HG03135 (cell line): ENCODE measurements around the gene CASP9.
"Not testable (repeated sequence)": the region's sequence is repeated elsewhere in the genome, so short reads cannot be mapped to it uniquely, and the experiment has no call there.

Source experiments
- ATAC-seq: cut with Tn5 transposase; IDR thresholded peaks from one replicate; pipeline ENCODE4 v1.9.1; 2021; ENCODE audit warnings: mild to moderate bottlenecking, moderate library complexity; ENCODE audit not compliant: unreplicated experiment

CASP9 gene

GRCh38 chr1:15526021-15526489 is 2.0 kb upstream of the CASP9 start:
- no peak for ATAC-seq

DNA sequence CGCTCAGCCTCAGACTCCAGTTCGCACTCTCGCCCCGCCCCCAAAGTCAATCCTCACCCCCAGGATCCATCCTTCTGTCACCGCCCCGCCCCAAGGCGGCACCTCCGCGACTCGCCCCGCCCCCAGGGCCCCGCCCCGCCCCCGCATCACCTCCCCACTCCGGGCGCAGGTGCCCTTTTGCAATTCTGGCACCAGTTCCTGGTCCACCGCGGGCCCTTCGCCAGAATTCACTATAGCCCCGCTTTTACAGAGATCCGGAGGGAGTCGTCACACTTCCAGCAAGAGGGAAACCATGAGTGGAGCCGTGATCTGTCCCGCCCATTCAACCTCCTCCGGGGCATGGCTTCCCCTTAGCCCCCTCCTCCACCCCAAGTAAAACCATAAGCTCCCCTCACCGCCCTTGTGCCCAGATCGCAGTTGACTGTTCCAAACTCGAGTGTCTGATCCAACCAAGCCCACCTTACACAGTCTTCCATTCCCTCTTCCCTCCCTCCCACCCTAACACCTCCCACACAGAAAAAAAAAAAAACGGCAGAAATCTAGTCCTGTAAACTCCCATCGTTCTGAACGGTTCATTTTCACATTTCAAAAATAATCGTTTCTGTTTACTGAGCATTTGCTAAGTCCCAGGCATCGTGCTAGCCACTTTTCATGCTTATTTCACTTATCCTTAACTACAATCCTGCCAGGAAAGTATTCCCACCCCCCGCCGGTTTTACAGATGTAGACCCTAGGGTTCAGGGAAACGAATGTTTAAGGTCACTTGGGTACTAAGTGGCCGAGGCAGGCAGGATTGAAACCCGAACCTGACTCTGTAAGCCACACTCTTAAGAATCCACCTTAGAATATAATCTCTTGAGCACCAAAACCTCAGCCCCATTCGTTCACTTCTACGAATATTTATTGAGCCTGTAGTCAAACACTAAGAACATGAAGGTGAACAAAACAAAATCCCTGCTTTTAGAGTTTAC is 1.3 kb upstream of the CASP9 start:
- ATAC-seq = no peak

GRCh38 chr1:15524283-15525049 is 451 bp upstream of the CASP9 start:
- ATAC-seq = peak; percentile 45

DNA sequence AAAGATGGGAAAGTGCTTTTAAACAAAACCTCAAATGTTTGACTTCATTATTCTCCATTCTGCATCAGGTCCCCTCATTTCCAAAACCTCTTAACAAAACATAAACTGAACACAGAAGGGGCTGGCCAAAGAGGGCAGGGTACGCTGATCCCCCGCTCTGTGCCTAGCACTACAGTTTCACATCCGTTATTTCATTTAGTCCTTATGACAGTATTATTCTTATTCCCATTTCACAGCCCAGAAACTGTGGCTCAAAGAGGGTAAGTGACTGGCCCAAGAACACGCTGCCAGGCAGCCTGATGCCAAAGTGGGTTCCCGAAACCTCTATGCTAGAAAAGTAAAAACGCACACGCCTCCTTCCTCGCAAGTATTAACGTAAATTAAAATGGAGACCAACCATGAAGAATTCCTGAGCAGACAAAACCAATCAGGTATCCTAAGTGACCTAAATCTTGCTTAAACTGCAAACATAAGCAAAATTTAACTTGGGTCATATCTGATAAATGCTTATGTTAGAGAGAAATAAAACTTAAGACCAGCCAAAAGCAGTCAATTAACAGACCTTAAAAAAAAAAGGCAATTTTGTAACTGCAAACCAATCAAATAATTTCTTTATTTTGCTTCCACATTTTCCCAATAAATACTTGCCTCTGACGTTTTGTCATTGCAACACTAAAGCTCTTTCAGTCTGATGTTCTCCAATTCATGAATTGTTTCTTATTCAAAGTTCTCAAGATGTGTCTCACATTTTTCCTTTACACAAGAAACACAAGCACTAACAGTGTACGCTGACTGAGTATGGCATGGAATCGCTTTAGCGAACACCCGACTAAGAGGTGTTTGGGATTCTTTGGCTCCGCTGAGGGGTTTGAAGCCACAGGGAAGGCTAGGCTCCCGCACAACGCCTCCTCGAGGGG is 653 bp downstream of the CASP9 start:
- no peak for ATAC-seq

DNA sequence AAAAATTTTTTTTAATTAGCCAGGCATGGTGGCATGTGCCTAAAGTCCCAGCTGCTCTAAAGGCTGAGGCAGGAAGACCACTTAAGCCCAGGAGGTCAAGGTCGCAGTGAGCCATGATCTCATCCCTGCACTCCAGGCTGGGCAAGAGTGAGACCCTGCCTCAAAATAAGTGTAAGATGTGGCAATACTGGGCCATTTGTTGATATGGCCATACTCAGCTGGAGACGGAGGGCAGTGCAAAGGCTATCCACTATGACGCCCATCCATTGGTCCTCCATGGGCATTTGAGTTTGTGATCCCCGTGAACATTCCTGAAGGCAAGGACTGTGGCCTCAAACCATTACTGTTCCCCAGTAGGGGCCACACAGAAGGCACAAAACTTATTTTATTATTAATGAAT is 1.5 kb downstream of the CASP9 start:
- no peak for ATAC-seq

- not testable (repeated sequence) for ATAC-seq
Observed at GRCh38 chr1:15521206-15521906, 2.7 kb downstream of the CASP9 start.

DNA sequence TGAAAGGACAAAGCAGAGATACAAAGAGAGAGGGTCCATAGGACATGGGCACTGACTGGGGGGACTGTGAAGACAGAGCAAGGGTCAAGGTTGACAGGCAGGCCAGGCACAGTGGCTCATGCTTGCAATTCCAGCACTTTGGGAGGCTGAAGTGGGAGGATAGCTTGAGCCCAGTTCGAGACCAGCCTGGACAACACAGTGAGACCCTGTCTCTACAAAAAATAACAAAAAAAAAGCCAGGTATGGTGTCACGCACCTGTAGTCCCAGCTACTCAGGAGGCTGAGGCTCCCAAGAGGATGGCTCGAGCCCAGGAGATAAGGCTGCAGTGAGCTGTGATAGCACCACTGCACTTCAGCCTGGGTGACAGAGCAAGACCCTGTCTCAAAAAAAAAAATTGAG is 4.4 kb downstream of the CASP9 start:
- ATAC-seq = no peak

- no peak for ATAC-seq
Observed at GRCh38 chr1:15515022-15515663, 8.9 kb downstream of the CASP9 start.

GRCh38 chr1:15514557-15514956 is 9.5 kb downstream of the CASP9 start:
- not testable (repeated sequence) for ATAC-seq

GRCh38 chr1:15513919-15514318 is 10.1 kb downstream of the CASP9 start:
- ATAC-seq = no peak

DNA sequence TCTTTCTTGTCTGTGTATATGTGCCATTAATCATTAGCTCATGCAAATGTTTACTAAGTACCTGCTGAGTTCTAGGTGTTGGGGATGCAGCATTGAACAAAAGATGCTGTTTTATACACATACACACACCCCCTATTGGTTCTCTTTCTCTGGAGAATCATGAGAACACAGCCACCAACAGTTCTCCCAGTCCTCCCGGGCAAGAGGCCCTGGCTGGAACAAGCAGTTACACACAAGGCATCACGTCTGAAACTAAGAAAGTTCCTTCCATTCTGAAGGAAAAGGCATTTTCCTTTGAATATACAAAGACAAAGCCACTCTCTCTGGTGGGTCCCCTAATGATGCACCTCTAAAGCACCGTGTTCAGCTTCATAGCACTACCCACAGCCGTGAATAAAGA is 10.8 kb downstream of the CASP9 start:
- ATAC-seq = no peak

DNA sequence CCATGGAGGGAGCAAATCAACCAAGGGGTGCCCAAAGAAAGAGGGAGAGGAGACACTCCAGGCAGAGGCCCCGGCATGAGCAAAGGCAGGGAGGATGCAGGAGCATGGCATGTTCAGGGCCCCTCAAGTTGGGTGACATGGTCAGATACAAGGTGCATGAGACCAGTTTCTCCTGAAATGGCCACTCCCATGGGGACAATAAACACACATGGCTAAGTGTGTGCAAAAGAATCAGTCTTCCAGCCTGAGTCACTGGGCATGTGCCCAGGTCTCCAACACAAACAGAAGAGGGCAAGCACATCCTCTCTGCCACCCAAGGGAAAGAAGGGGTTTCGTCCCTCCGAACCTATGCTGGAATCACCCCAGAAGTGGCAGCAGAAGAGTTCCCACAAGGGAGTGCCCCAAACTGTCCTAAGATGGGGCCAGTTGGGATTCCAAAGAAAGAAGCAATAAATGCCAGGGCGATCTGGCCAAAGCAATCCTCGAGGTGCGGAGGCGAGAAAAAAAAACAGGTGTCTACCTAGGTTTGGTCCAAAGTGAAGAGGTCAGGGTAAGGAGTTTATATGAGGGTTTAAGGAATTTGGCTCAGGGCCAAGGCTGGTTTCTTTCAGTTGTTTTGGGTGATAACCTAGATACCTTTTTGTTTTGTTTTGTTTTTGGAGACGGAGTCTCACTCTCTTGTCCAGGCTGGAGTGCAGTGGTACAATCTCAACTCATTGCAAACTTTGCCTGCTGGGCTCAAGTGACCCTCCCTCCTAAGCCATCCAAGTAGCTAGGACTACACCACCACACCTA is 13.2 kb downstream of the CASP9 start:
- ATAC-seq = no peak

DNA sequence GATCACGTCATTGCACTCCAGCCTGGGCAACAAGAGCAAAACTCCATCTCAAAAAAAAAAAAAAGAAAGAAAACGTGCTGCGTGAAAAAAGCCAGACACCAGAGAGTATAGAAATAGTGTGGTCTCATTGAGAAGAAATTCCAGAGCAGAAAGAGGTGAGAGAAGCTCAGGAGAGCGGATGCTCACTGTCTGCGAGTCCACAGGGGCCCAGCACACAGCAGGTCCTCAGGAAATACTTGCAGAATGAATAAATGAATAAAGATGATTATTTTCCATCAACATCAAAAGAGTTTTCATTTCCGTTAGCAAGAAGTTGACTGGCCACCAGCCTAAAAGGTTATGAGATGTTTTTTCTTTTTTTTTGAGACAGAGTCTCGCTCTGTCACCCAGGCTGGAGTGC is 14.4 kb downstream of the CASP9 start:
- ATAC-seq = no peak

- ATAC-seq = no peak
Observed at GRCh38 chr1:15508700-15509487, 15.1 kb downstream of the CASP9 start.

DNA sequence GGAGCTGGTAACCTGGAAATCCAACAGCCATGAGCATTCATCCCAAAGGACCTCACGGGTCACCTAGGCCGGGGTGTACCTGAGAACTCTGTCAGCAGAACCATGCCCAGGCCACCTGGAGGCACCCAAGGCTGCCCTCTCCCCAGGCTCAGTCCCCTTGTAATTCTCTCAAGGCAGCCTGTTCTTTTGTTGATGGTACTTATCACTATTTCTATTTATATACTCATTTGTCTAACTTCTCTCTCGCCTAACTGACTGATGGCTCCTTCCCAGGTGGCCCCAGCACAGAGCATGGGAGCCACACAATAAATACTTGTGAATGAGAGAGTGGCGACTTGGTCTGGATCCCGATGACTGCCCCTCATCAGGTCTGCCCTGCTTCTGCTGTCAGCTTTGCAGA is 16.7 kb downstream of the CASP9 start:
- ATAC-seq = no peak

DNA sequence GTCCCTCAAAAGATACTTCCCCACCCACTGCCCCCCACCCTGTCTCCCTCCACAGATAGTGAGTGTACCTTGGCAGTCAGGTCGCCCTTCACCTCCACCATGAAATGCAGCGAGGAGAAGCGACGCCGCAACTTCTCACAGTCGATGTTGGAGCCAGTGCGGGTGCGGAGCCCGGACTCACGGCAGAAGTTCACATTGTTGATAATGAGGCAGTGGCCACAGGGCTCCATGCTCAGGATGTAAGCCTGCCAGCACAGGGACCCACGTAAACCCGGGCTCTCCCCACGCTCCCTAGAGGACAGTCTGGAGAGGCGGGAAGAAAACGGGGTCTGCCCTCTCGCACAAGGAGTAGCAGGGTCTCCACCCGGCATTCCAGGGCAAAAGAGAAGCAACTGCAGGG is 17.2 kb downstream of the CASP9 start:
- ATAC-seq = no peak

DNA sequence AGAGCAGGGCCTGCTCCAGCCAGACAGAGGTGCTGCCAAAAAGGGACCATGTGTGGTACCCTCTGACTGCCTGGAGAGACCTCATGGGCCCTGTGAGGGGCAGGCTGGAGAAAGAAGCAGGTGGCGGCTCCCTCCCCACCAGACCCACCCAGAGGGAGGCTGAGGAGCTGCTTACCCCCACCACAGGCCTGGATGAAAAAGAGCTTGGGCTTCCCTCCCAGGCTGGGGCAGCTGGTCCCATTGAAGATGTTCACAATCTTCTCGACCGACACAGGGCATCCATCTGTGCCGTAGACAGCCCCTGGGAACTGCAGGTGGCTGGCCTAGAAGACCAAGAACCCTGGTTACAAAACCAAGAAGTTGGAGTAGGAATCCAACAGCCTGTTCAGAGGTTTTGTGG is 19.6 kb downstream of the CASP9 start:
- ATAC-seq = no peak
